Astrocyte of the cerebellum (primary cell): ENCODE data around the gene NUPR1.

Source experiments
- DNase-seq: peaks from one replicate; pipeline ENCODE4 v3.0.0-alpha.2; 2011; ENCODE audit warnings: low read depth
- H3K4me3 ChIP-seq: 2 replicates; pipeline ENCODE4 v1.5.1; 2011; ENCODE audit warnings: mild to moderate bottlenecking, low read depth, low read length, moderate library complexity
- CTCF ChIP-seq: IDR thresholded peaks from 2 replicates; pipeline ENCODE4 v1.5.1; 2012; ENCODE audit warnings: low read length, low read depth, moderate library complexity, mild to moderate bottlenecking; ENCODE audit errors: missing control alignments
- in situ Hi-C: cut with HindIII; loops from 2 replicates; pipeline ENCODE4 v1.10.0; 2017; ENCODE audit warnings: low sequenced_read_pairs

The NUPR1 gene

DNA sequence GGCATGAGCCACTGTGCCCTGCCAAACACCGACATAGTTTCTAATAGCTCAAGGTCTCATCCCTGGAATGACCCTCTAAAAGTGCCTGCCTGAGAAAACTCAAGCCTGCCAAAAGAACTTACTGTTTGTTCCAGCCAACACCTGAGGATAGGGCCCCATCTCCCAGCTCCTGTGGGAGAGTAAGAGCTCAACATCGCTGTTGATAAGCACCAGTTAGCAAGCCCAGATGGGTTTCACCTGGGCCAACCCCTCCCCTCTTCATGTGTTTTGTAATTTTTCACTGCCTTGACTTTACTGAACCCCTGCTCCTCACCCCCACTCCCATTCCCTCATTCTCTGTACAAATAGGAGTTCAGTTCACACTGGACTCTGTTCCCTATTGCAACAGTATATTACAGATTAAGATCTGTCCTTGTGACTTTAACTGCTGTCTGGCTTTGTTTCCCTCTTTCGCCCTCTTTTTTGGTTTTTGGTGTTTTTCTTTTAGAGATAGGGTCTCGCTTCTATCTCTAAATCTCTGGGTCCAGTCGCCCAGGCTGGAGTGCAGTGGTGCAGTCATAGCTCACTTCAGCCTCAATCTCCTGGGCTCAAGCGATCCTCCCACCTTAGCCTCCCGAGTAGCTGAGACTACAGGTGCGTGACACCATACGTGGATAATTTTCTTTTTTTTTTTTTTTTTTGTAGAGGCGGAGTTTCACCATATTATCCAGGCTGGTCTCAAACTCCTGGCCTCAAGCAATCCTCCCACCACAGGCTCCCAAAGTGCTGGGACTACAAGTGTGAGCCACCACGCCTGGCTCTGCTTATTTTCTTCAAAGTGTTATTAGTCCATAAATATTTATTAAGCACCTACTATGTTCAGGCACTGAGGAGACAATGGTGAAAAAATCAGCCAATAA is 12.3 kb downstream of the NUPR1 start:
- no peak overlapping the region for H3K4me3 ChIP-seq
- in situ Hi-C loops = no loop called here
- DNase-seq = no peak
- no peak for TF ChIP-seq CTCF

GRCh38 chr16:28524681-28525171 is 14.0 kb downstream of the NUPR1 start:
- no peak for TF ChIP-seq CTCF
- DNase-seq = no peak
- no peak overlapping the region for H3K4me3 ChIP-seq
- in situ Hi-C loops = no loop called here

- no peak overlapping the region for H3K4me3 ChIP-seq
- TF ChIP-seq CTCF = no peak
- in situ Hi-C loops = no loop called here
- DNase-seq = no peak
Observed at GRCh38 chr16:28522792-28523191, 16.0 kb downstream of the NUPR1 start.

DNA sequence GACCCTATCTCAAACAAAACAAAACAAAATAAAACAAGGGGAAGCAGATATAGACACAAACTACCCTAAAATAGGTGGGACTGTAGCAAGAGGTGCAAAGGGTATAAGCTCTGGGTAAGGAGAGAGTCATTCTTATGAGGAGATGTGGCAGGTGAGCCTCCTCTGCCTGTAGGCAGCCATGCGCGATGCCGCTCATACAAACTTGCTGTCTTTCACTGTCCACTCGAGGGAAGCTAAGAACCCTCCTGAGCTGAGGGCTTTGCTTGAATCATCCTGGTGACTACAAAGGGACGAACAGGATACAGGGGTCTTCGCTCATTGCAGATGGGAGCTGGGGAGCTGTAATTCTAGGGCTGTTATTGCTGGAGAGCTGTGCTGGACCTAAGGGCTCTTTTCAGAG is 17.3 kb downstream of the NUPR1 start:
- no peak for DNase-seq
- in situ Hi-C loops = no loop called here
- no peak for TF ChIP-seq CTCF
- no peak overlapping the region for H3K4me3 ChIP-seq

DNA sequence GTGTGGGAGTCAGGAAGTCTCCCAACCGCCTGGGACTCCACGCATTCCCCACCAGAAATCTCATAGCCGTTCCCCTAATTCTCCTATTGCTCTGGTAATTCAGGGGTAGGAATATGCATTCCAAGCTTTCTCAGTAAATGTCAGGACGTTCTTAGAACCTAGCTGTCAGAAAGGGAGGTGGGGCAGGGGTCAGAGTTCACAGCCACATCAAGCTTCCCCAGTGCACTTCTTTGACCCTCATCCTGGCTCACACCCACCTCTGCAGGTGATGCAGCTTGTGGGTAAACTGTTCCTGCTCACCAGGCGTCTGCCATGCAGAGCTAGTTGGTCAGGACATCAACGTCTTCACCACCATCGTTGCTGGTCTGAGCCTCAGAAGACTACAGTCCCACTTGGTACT is 18.1 kb downstream of the NUPR1 start:
- no peak overlapping the region for H3K4me3 ChIP-seq
- in situ Hi-C loops = no loop called here
- no peak for TF ChIP-seq CTCF
- DNase-seq = no peak

DNA sequence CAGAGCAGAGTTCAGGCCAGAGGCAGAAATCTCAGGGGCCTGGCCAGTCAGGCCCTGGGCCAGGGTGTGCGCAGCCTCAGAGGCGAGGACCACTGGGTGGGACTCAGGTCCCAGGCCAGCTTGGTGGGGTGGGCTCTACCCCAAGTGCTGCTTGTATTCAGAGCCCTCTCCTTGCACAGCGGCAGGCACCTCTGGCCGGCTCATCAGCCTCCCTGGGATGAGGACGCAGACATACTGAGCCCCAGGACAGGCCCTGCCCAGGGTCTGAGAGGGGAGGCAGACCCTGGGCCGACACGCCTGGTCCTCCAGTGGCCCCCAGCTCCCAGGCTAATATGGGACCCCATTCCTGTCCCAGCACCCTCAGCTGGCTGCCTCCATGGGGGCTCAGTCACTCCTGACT is 24.5 kb downstream of the NUPR1 start:
- H3K4me3 ChIP-seq = no peak overlapping the region
- in situ Hi-C loops = no loop called here
- no peak for TF ChIP-seq CTCF
- no peak for DNase-seq
